Left kidney (tissue), 8 donors: ENCODE data around the gene ZNF253. TPM values are rescaled to one million over a fixed set of nuclear protein-coding genes. Genes with fewer than 3 reads are reported as not detected.
"Not testable (repeated sequence)": the region's sequence is repeated elsewhere in the genome, so short reads cannot be mapped to it uniquely, and the experiment has no call there.

Experiments
- DNase-seq: peaks from one replicate; pipeline ENCODE4 v3.0.0-alpha.2; 2013
- long read RNA-seq, 8 donors: transcript quantifications; one replicate each; lab custom pipeline, GENCODE V29; 2026
- polyA plus RNA-seq: library from polyadenylated mRNA; unstranded; fragments of 120-200 nt; gene quantifications from one replicate; pipeline ENCODE4 v1.2.1, GENCODE V29; 2013; ENCODE audit not compliant: insufficient read length

Gene ZNF253
- polyA plus RNA-seq: 37.6 TPM
- long read RNA-seq, donor 1, transcript ZNF253-203 (4 exons, 3,519 nt): major isoform, 13 of 17 reads
- long read RNA-seq, donor 1, partial matches to known transcripts: 0 of 17 reads
- long read RNA-seq, donor 1, other reads (novel, unspliced or antisense): 0 of 17 reads
- long read RNA-seq, donor 2, transcript ZNF253-203 (4 exons, 3,519 nt): major isoform, 7 of 12 reads
- long read RNA-seq, donor 2, partial matches to known transcripts: 0 of 12 reads
- long read RNA-seq, donor 2, other reads (novel, unspliced or antisense): 0 of 12 reads
- long read RNA-seq, donor 3, transcript ZNF253-203 (4 exons, 3,519 nt): major isoform, 8 of 10 reads
- long read RNA-seq, donor 3, partial matches to known transcripts: 0 of 10 reads
- long read RNA-seq, donor 3, other reads (novel, unspliced or antisense): 0 of 10 reads
- long read RNA-seq, donor 4, partial matches to known transcripts: 0 of 1 reads
- long read RNA-seq, donor 4, other reads (novel, unspliced or antisense): 0 of 1 reads
- long read RNA-seq, donor 5, transcript ZNF253-203 (4 exons, 3,519 nt): major isoform, 13 of 16 reads
- long read RNA-seq, donor 5, partial matches to known transcripts: 0 of 16 reads
- long read RNA-seq, donor 5, other reads (novel, unspliced or antisense): 0 of 16 reads
- long read RNA-seq, donor 6, transcript ZNF253-203 (4 exons, 3,519 nt): major isoform, 8 of 14 reads
- long read RNA-seq, donor 6, transcript ZNF253-201 (2 exons, 2,268 nt): minor isoform, 5 of 14 reads
- long read RNA-seq, donor 6, partial matches to known transcripts: 0 of 14 reads
- long read RNA-seq, donor 6, other reads (novel, unspliced or antisense): 0 of 14 reads
- long read RNA-seq, donor 7, transcript ZNF253-203 (4 exons, 3,519 nt): major isoform, 7 of 10 reads
- long read RNA-seq, donor 7, partial matches to known transcripts: 0 of 10 reads
- long read RNA-seq, donor 7, other reads (novel, unspliced or antisense): 0 of 10 reads
- long read RNA-seq, donor 8, partial matches to known transcripts: 0 of 7 reads
- long read RNA-seq, donor 8, other reads (novel, unspliced or antisense): 0 of 7 reads

DNA sequence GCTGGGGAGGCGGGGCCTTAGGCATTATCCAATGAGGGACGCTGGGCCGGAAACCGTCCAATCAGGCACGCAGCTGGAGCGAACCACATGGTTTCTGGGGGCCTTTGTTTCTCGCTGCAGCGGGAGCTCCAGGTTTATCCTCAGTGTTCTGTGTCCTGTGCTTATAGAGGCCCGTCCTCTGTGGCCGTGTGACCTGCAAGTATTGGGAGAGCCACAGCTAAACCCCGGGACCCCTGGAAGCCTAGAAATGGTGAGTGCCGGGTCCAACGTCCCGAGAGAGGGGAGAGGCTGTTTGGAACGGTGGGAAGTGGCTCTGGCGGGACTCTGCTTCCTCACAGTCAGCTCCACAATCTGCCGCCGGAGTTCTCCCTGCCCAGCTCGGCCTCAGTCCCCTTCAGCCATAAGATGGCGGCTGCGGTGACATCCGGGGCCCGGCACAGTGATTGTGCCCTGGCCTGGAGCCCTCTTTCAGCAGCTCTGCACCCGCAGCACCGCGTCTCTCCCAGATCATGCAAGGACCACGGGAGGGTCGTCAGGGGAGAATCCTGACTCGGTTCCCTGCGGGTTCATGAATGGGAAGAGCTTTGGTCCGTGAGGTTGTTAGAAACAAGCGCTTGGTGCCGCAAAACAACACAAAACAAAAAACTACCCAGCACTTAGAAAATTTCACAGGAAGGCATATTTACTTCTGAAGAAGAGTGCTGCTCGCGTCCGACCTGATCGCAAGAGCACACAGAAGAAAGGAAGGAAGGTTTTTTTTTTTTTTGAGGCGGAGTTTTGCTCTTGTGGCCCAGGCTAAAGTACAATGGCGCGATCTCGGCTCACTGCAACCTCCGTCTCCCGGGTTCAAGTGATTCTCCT is at the start of gene ZNF253:
TSS of gene ZNF253 (plus strand) at position 133 of the 861 bp plus-strand sequence. CDS start at position 248, 115 bp downstream.
- DNase-seq: peak; percentile 98

- no peak for DNase-seq
Measured at GRCh38 chr19:19816679-19817078, 49.0 kb upstream of the ZNF253 start.

DNA sequence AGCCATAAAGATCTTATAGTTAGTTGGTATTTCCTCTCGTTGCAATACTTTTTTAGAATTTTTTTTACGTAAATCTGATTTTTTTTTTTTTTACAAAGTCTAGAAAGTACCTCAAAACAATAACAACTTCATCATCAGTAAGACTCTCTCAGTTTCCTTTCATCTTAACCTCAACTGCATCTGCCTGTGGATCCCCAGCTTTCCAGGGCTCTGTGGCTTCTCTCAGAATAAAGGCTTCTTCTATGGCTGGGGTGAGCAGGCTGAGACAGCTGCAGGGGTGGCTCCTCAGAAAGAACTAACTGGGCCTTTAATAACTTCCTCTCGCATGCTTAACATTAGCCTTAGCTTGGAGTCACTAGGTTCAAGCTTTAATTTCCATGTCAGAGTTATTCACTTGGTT is 48.3 kb upstream of the ZNF253 start:
- no peak for DNase-seq

DNA sequence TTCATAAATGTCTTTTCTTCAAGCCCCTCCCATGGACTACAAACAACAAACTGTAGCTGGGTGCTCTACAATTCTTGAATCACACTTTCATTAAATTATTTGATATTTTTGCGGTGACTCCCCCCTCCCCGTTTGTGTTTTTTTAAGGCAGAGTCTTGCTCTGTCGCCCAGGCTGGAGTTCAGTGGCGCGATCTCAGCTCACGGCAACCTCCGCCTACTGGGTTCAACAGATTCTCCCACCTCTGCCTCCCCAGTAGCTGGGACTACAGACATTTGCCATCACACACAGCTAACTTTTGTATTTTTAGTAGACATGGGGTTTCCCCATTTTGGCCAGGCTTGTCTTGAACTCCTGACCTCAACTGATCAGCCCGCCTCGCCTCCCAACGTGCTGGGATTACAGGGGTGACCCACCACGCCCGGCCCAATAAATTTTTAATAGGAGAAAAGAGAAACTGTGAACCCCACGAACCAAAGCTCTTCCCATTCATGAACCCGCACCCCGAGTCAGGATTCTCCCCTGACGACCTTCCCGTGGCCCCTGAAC is 44.8 kb upstream of the ZNF253 start:
- peak; percentile 2 for DNase-seq

GRCh38 chr19:19821366-19821951 is 44.2 kb upstream of the ZNF253 start, which contains the start of gene ZNF506:
Gene ZNF506, minus strand, starts transcription at chr19:19821750. Its CDS starts 147 bp downstream, at chr19:19821603.
- DNase-seq: peak; percentile 98

DNA sequence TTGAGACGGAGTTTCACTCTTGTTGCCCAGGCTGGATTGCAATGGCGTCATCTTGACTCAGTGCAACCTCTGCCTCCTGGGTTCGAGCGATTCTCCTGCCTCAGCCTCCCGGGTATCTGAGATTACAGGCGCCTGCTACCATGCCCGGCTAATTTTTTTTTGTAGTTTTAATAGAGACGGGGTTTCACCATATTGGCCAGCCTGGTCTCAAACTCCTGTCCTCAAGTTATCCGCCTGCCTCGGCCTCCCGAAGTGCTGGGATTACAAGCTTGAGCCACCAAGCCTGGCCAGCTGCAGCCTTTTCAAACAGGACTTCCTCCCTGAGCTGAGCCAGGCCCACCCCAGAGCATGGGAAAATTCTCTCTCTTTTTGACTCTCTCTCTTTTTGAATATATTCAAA is 43.7 kb upstream of the ZNF253 start:
- peak; percentile 18 for DNase-seq

- no peak for DNase-seq
Measured at GRCh38 chr19:19823916-19824315, 41.8 kb upstream of the ZNF253 start.

GRCh38 chr19:19826875-19827274 is 38.8 kb upstream of the ZNF253 start:
- DNase-seq: no peak

- DNase-seq: no peak
Measured at GRCh38 chr19:19835560-19836038, 30.1 kb upstream of the ZNF253 start.

DNA sequence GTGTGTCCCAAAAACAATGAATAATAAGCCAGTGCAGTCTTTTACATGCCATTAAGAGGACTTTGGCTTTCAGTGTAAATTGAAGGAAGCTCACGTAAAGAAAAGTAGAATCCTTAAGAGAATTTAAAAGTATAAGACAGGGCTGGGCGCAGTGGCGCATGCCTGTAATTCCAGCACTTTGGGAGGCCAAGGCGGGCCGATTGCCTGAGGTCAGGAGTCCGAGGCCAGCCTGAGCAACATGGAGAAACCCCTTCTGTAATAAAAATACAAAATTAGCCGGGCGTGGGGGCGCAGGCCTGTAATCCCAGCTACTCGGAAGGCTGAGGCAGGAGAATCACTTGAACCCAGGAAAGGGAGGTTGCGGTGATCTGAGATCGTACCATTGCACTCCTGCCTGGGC is 17.9 kb upstream of the ZNF253 start:
- DNase-seq: no peak

GRCh38 chr19:19849056-19849455 is 16.6 kb upstream of the ZNF253 start:
- DNase-seq: no peak

DNA sequence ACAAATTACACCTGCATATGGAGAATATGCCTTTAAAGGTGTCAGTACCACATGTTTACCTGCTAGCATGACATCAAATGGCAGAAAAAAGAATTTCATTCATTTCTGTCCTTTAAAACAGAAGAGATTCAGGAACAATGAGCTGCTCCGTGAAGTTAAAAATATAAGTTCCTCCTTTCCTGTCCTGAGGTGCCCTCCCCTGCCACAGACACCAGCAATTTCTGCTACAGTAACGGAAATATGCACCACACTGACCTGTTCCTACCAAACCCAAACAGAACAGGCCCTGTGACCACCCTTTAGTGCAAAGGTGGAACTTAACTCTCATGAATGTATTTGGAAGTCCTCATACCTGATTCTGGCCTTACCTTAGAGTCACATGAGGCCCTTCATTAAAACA is 13.9 kb upstream of the ZNF253 start:
- DNase-seq: not testable (repeated sequence)

DNA sequence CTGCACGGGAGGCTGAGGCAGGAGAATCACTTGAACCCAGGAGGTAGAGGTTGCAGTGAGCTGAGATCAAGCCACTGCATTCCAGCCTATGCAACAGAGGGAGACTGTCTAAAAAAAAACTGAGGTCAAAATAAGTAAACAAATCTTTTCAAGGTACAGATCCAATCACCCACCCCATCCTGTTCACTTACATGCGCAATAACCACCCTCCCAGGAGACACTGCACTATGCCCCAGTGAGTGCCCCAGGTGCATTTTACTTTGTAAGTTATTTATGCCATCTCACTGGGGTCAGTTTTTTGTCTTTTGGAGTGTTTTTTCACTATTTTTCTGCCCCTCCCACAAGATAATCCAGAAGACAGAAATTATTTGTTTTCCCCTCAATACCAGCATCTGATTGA is 6.9 kb upstream of the ZNF253 start:
- DNase-seq: no peak

GRCh38 chr19:19860756-19861390 is 4.8 kb upstream of the ZNF253 start:
- peak; percentile 85 for DNase-seq

GRCh38 chr19:19866611-19867248 is 1.0 kb downstream of the ZNF253 start:
- DNase-seq: peak; percentile 54

- DNase-seq: not testable (repeated sequence)
Measured at GRCh38 chr19:19870086-19870485, 4.4 kb downstream of the ZNF253 start.

- no peak for DNase-seq
Measured at GRCh38 chr19:19871932-19872331, 6.2 kb downstream of the ZNF253 start.

DNA sequence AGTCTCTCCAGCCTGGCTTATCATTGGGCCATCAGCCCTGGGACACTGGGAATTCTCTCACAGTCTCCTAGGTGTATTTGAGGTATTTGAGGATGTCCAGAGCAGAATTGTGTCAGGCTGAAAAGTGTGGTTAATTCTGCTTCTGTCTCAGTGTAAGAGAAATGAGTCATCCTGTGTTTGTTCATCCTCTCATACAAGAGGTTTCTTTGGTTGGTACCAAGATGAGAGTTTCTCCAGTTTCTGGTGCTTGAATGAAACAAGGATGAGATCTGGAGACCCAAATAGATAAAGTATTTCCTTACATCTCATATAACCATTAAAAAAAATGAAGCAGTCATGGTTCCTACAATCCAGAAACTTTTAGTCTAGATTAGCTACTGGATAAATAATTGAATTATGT is 7.7 kb downstream of the ZNF253 start:
- no peak for DNase-seq

DNA sequence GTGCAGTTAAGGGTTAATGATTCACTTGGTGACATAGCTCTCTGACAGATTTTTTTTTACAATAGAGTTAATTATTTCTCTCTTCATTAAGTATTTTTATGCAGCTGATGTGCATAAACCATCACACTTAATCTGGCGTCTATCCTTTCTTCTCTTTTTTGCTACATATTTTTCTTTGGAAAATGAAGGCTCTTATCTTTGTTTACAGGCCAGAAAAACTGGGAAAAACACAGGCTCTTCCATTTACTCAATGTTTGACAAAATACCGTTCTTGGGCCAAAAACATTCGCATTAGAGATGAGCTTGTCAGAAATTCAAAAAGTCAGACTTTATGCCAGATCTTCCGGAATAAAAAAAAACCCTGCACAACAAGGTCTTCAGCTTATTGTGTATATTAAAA is 12.0 kb downstream of the ZNF253 start:
- DNase-seq: no peak

GRCh38 chr19:19884583-19884982 is 18.9 kb downstream of the ZNF253 start:
- no peak for DNase-seq
